Panc1 (cell line): ENCODE results near the gene PLOD3.

ENCODE experiments used
- CTCF ChIP-seq: fragments of 450-650 bp; IDR thresholded peaks from 2 replicates; pipeline ENCODE4 v1.5.1; 2017; ENCODE audit warnings: mild to moderate bottlenecking
- POLR2AphosphoS5 ChIP-seq: IDR thresholded peaks from 2 replicates; pipeline ENCODE4 v1.6.1; 2012; ENCODE audit warnings: mild to moderate bottlenecking, low read depth, low read length, moderate library complexity
- TCF7L2 ChIP-seq: IDR thresholded peaks from 2 replicates; pipeline ENCODE4 v1.6.1; 2011; ENCODE audit warnings: mild to moderate bottlenecking, low read depth, low read length, inconsistent platforms

- no peak for TF ChIP-seq CTCF
- no peak for TF ChIP-seq POLR2AphosphoS5
- no peak for TF ChIP-seq TCF7L2
Measured at GRCh38 chr7:101255796-101256195, 38.4 kb upstream of the PLOD3 start.
